NT2/D1 (cell line): ENCODE data around the gene SYPL2.

Experiments used
- SUZ12 ChIP-seq: IDR thresholded peaks from 2 replicates; pipeline ENCODE4 v1.6.1; 2011; ENCODE audit not compliant: insufficient read length, insufficient read depth; ENCODE audit errors: extremely low read depth
- YY1 ChIP-seq: IDR thresholded peaks from 2 replicates; pipeline ENCODE4 v1.6.1; 2011; ENCODE audit not compliant: insufficient read length, insufficient read depth

DNA sequence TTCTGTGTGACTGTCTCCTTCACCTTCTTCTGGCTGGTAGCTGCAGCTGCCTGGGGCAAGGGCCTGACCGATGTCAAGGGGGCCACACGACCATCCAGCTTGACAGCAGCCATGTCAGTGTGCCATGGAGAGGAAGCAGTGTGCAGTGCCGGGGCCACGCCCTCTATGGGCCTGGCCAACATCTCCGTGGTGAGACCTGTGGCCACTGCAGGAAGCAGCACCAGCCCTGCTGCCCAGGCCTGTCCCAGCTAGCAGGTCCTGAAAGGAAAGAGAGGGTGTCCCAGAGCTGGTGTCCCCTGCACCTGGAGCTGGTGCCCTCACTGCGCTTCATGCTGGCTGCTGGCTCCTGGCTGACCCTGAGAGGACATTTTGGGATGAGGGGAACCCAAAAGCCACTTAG, 11.5 kb downstream of the SYPL2 start:
- TF ChIP-seq YY1 (no peak), SUZ12 (no peak)
